K562 (cell line): Measurements from ENCODE around the gene MPV17L. TPM values are rescaled to one million over a fixed set of nuclear protein-coding genes. Genes with fewer than 3 reads are reported as not detected.

ENCODE experiments used
- ATAC-seq: fragments of 200-7000 bp; cut with Tn5 transposase; 3 replicates; pipeline ENCODE4 v1.9.1; 2020; ENCODE audit warnings: moderate library complexity
- BruUV-seq: library from RNA; stranded (reverse); fragments of 400-500 nt; replicated peaks from 2 replicates; lab custom pipeline; 2021; lab: Mats Ljungman, UMichigan
- CTCF ChIA-PET: fragments of 300-600 bp; formaldehyde crosslinking; extraction: SDS; loops from one replicate; lab custom pipeline; 2021; ENCODE audit warnings: low intra/inter-chr PET ratio; lab: Yijun Ruan, JAX
- POLR2A ChIA-PET: fragments of 300-600, 350-650 bp; sonication (Branson Sonifier 250); formaldehyde crosslinking; extraction: SDS; loops from one replicate; lab custom pipeline; 2021; ENCODE audit warnings: antibody characterized with exemption, inconsistent platforms; lab: Yijun Ruan, JAX
- DNase-seq, 4 experiments: peaks; one replicate each; pipeline versions ENCODE4 v3.0.0 to v3.0.0-alpha.2; 2011 to 2018; ENCODE audit warnings: low spot score in 3 of 4, mixed read lengths in 3 of 4; ENCODE audit errors: extremely low read depth in 1 of 4
- FAIRE-seq: peaks from 2 replicates; lab custom pipeline; 2011; peaks lifted over from hg19 to GRCh38; lab: Jason Lieb, UNC
- H2AFZ ChIP-seq: 2 replicates; pipeline ENCODE4 v1.6.0; 2011; ENCODE audit warnings: low read depth, low read length, control low read depth, inconsistent platforms
- H3K27ac ChIP-seq: fragments of 200-600 bp; 3 replicates; pipeline ENCODE4 v1.8.0; 2011; ENCODE audit warnings: low read depth, mild to moderate bottlenecking, control low read depth, inconsistent platforms, low read length, moderate library complexity, mixed read lengths; ENCODE audit errors: extremely low read depth
- H3K27me3 ChIP-seq, 2 experiments: fragments of 300-600 bp in 1 of 2; 2 replicates in 1 of 2; 3 replicates in 1 of 2; pipeline versions ENCODE4 v1.6.0 to v1.8.0; 2011; ENCODE audit warnings: inconsistent platforms in 2 of 2, low read length in 2 of 2, mild to moderate bottlenecking in 1 of 2, mixed read lengths in 1 of 2, moderate library complexity in 1 of 2; ENCODE audit not compliant: control insufficient read depth in 2 of 2, insufficient read depth in 2 of 2
- H3K36me3 ChIP-seq: fragments of 300-600 bp; 3 replicates; pipeline ENCODE4 v1.8.0; 2011; ENCODE audit warnings: mild to moderate bottlenecking, low read length, inconsistent platforms; ENCODE audit not compliant: control insufficient read depth, insufficient read depth
- H3K4me1 ChIP-seq, 2 experiments: fragments of 200-600 bp in 1 of 2; replicated peaks in 1 of 2; 2 replicates in 1 of 2; 3 replicates in 1 of 2; pipeline versions ENCODE4 v1.5.1 to v1.8.0; 2011; ENCODE audit warnings: inconsistent platforms in 2 of 2, low read length in 2 of 2, mild to moderate bottlenecking in 1 of 2, mixed read lengths in 1 of 2, moderate library complexity in 1 of 2; ENCODE audit not compliant: control insufficient read depth in 2 of 2, insufficient read depth in 2 of 2
- H3K4me2 ChIP-seq: 2 replicates; pipeline ENCODE4 v1.6.1; 2011; ENCODE audit warnings: low read length, control low read depth, inconsistent platforms, mixed read lengths; ENCODE audit not compliant: insufficient read depth
- H3K4me3 ChIP-seq: fragments of 200-600 bp; sonication (generic), shearing (Covaris generic); 2 replicates; pipeline ENCODE4 v1.5.1; 2016; ENCODE audit warnings: control low read depth, inconsistent platforms
- H3K79me2 ChIP-seq: fragments of 200-600 bp; 3 replicates; pipeline ENCODE4 v1.8.0; 2011; ENCODE audit warnings: low read length, inconsistent platforms; ENCODE audit not compliant: control insufficient read depth, insufficient read depth
- H3K9ac ChIP-seq, 2 experiments: 2 replicates each; pipeline versions ENCODE4 v1.6.0 to v1.6.1; 2011; ENCODE audit warnings: low read depth in 2 of 2, low read length in 2 of 2, control low read depth in 1 of 2, inconsistent platforms in 1 of 2, mild to moderate bottlenecking in 1 of 2, mixed read lengths in 1 of 2; ENCODE audit not compliant: insufficient read depth in 1 of 2
- H3K9me1 ChIP-seq: one replicate; pipeline ENCODE4 v1.6.0; 2011; ENCODE audit warnings: inconsistent platforms, mild to moderate bottlenecking, low read length, moderate library complexity; ENCODE audit not compliant: control insufficient read depth, insufficient read depth
- H3K9me3 ChIP-seq: replicated peaks from 2 replicates; pipeline ENCODE4 v1.5.1; 2011; ENCODE audit warnings: low read depth, low read length, inconsistent platforms; ENCODE audit not compliant: control insufficient read depth, insufficient read depth
- H4K20me1 ChIP-seq: replicated peaks from 2 replicates; pipeline ENCODE4 v1.6.1; 2011; ENCODE audit warnings: low read length, inconsistent platforms, mixed read lengths; ENCODE audit not compliant: control insufficient read depth, insufficient read depth
- CC2D1A ChIP-seq: fragments of 450-650 bp; IDR thresholded peaks from 2 replicates; pipeline ENCODE4 v1.6.1; 2017; ENCODE audit warnings: mild to moderate bottlenecking
- CTCF ChIP-seq, 3 experiments: IDR thresholded peaks in 2 of 3; conservative IDR thresholded peaks in 1 of 3; 2 replicates each; pipeline ENCODE4 v1.5.1; 2011 to 2012; ENCODE audit warnings: low read length in 3 of 3, mild to moderate bottlenecking in 3 of 3, control low read depth in 2 of 3, improper control_type of control experiment in 1 of 3, inconsistent platforms in 1 of 3, low read depth in 1 of 3, mixed read lengths in 1 of 3, moderate library complexity in 1 of 3; ENCODE audit not compliant: insufficient read depth in 2 of 3
- CTCFL ChIP-seq: IDR thresholded peaks from 2 replicates; pipeline ENCODE4 v1.6.1; 2011; ENCODE audit warnings: borderline replicate concordance, low read depth, mild to moderate bottlenecking, moderate library complexity, low read length; ENCODE audit not compliant: insufficient read depth, poor library complexity, severe bottlenecking
- ELF2 ChIP-seq: fragments of 250-450 bp; sonication (Bioruptor Pico); IDR thresholded peaks from 2 replicates; pipeline ENCODE4 v1.5.0; 2021; ENCODE audit warnings: mild to moderate bottlenecking
- IFI16 ChIP-seq: fragments of 250-450 bp; sonication (Bioruptor Pico); IDR thresholded peaks from 2 replicates; pipeline ENCODE4 v2.1.2; 2022; ENCODE audit warnings: mild to moderate bottlenecking, inconsistent platforms
- RAD21 ChIP-seq, 2 experiments: fragments of 250-450 bp in 1 of 2; fragments of 450-650 bp in 1 of 2; sonication (Bioruptor Pico) in 1 of 2; formaldehyde crosslinking in 1 of 2; IDR thresholded peaks in 1 of 2; conservative IDR thresholded peaks in 1 of 2; 2 replicates each; pipeline versions ENCODE4 v1.4.0 to v1.8.0; 2020 to 2022; ENCODE audit warnings: mild to moderate bottlenecking in 2 of 2, moderate library complexity in 1 of 2
- RCOR1 ChIP-seq, 2 experiments: IDR thresholded peaks; 2 replicates each; pipeline ENCODE4 v1.6.1; 2012; ENCODE audit warnings: low read depth in 2 of 2, low read length in 2 of 2, borderline replicate concordance in 1 of 2, improper control_type of control experiment in 1 of 2
- STAT5B ChIP-seq: fragments of 250-450 bp; sonication (Bioruptor Pico); IDR thresholded peaks from 2 replicates; pipeline ENCODE4 v1.8.0; 2021; ENCODE audit warnings: mild to moderate bottlenecking, inconsistent platforms
- ZBTB17 ChIP-seq: fragments of 450-650 bp; formaldehyde crosslinking; IDR thresholded peaks from 2 replicates; pipeline ENCODE4 v1.4.0; 2020; ENCODE audit warnings: mild to moderate bottlenecking
- ZBTB43 ChIP-seq: sonication (generic); formaldehyde crosslinking; IDR thresholded peaks from 2 replicates; pipeline ENCODE4 v1.8.0; 2023; ENCODE audit warnings: mild to moderate bottlenecking, missing genetic modification reagents
- ZBTB8A ChIP-seq: fragments of 450-650 bp; IDR thresholded peaks from 2 replicates; pipeline ENCODE4 v1.6.1; 2018; ENCODE audit warnings: mild to moderate bottlenecking, moderate library complexity; ENCODE audit not compliant: partially characterized antibody
- WGBS: fragments of 100-300 bp; shearing (Covaris generic); methylation state at CpG from one replicate; pipeline ENCODE4 v1.1.6; 2016; ENCODE audit warnings: low coverage, mixed read lengths; ENCODE audit not compliant: insufficient coverage; ENCODE audit errors: missing lambda C conversion rate; 5-methylcytosine and 5-hydroxymethylcytosine counted together
- in situ Hi-C: fragments of 300-500 bp; cut with MboI; formaldehyde crosslinking; loops from 4 replicates; pipeline ENCODE4 v1.15.0; 2018; ENCODE audit warnings: inconsistent platforms, mixed read lengths
- intact Hi-C: fragments of 100-400 bp; cut with micrococcal nuclease; formaldehyde crosslinking; loops from 2 replicates; pipeline ENCODE4 v1.14.2; 2022
- polyA plus RNA-seq, 8 experiments: library from polyadenylated mRNA; depleted of rRNA in 4 of 8; stranded (reverse) in 5 of 8; unstranded in 3 of 8; fragments of >200 nt; fragmentation: Nextera tagmentation in 2 of 8; fragmentation: Illumina TruSeq in 1 of 8; extraction: Ambion mirVana in 2 of 8; extraction: Trizol in 1 of 8; gene quantifications; 2 replicates each; pipeline versions ENCODE4 v1.2.1 to v1.2.3, GENCODE V29; 2011 to 2014; ENCODE audit warnings: inconsistent platforms in 1 of 8, missing spikeins in 1 of 8
- total RNA-seq, 7 experiments: library from RNA; depleted of rRNA in 6 of 7; stranded (reverse); fragments of >200 nt in 6 of 7; fragmentation: Illumina TruSeq in 2 of 7; extraction: Trizol in 2 of 7; gene quantifications; 2 replicates each; pipeline versions ENCODE4 v1.2.1 to v1.2.3, GENCODE V29; 2011 to 2021; ENCODE audit warnings: low replicate concordance in 1 of 7

Gene MPV17L
- total and polyA plus RNA-seq, 9 of the 15 experiments (the other 6 are each of a cell fraction or from before 2014, with no cell fraction given) = not detected

- TF ChIP-seq CTCFL (no peak), ZBTB8A (no peak), ZBTB17 (no peak), IFI16 (CRISPR knock-in tag) (no peak)
- TF ChIP-seq, all 486 proteins: peak for 0
These were observed 61.8 kb downstream of the MPV17L start (continued) for GRCh38 chr16:15457400-15457799.

GRCh38 chr16:15457958-15458357, 62.4 kb downstream of the MPV17L start:
- H3K27ac ChIP-seq = no peak overlapping the region
- ChIA-PET POLR2A (interaction anchor here (0.6 kb wide), 1 partner anchor 46 kb away, joined by 3 read pairs; no protein-coding TSS in a partner anchor), CTCF (no interaction called here)
- H3K4me3 ChIP-seq = no peak overlapping the region
- H2AFZ ChIP-seq = no peak overlapping the region
- no peak overlapping the region for H3K4me2 ChIP-seq
- peak; percentile 66 for ATAC-seq
- in situ Hi-C loops = no loop called here
- intact Hi-C loops = no loop called here
- no peak for DNase-seq
- H4K20me1 ChIP-seq = no peaks in the 10 kb centered on the region
- peaks cover 0 to 3% of the 10 kb centered on the region in 2 experiments; a peak in 2 of 5 replicates for H3K4me1 ChIP-seq
- peak; percentile 32 for FAIRE-seq
- H3K9me1 ChIP-seq = no peaks in the 10 kb centered on the region
- BruUV-seq = no TSS peak
- no peaks in the 10 kb centered on the region for H3K9me3 ChIP-seq
- H3K79me2 ChIP-seq = no peaks in the 10 kb centered on the region
- WGBS = 2% methylated on average over 4 of the region's 4 CpGs
- peaks cover 3 to 6% of the 10 kb centered on the region in 2 experiments; a peak in 4 of 5 replicates for H3K27me3 ChIP-seq
- no peaks in the 10 kb centered on the region for H3K36me3 ChIP-seq
- no peak overlapping the region for H3K9ac ChIP-seq
- TF ChIP-seq STAT5B = no peak
- TF ChIP-seq CC2D1A = peak; percentile 73; the same call in 1 of the 2 replicates
- TF ChIP-seq ZBTB43 (CRISPR knock-in tag) = no peak
- peak in 1 of 2 experiments; percentile 26; a peak in 1 of 4 replicates for TF ChIP-seq RAD21 (CRISPR knock-in tag; conservative IDR thresholded peaks at IDR 0.05 in 1 of 2, IDR thresholded peaks at IDR 0.05 in 1 of 2)
- TF ChIP-seq ELF2 = no peak
- no peak for TF ChIP-seq RCOR1 (IDR thresholded peaks at IDR 0.05; ENCODE audit: borderline replicate concordance in 1 of 2, low read depth in 2 of 2, low read length in 2 of 2)
- TF ChIP-seq CTCF (IDR thresholded peaks at IDR 0.05 in 2 of 3, conservative IDR thresholded peaks at IDR 0.05 in 1 of 3; ENCODE audit: insufficient read depth in 2 of 3, low read depth in 1 of 3, low read length in 3 of 3) = peak in 1 of 3 experiments; percentile 31; a peak in 1 of 6 replicates
